Measurements from ENCODE around the gene ZNF19.

DNA sequence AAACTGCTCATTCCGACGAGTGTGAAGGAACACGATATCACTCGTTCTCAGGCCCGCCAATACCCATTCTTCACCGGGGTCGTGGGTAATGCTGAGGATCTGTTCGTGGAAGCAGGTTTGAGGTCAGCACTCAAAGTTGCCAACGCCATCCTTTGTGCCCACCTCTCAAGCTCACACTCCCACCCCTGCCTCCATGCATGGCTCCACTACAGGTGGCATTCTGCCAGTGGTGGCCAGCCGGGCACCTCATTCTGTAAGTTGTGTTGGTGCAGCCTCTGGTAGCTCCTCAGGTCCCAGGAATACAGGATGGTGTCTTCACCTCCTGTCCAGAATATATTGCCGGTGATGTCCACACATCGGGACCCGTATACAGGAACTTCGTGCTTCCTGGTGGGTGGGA is 57.9 kb downstream of the ZNF19 start:
- TF ChIP-seq POLR2A (IDR thresholded peaks at IDR 0.05): no peak
- TF ChIP-seq, protein P1, sequence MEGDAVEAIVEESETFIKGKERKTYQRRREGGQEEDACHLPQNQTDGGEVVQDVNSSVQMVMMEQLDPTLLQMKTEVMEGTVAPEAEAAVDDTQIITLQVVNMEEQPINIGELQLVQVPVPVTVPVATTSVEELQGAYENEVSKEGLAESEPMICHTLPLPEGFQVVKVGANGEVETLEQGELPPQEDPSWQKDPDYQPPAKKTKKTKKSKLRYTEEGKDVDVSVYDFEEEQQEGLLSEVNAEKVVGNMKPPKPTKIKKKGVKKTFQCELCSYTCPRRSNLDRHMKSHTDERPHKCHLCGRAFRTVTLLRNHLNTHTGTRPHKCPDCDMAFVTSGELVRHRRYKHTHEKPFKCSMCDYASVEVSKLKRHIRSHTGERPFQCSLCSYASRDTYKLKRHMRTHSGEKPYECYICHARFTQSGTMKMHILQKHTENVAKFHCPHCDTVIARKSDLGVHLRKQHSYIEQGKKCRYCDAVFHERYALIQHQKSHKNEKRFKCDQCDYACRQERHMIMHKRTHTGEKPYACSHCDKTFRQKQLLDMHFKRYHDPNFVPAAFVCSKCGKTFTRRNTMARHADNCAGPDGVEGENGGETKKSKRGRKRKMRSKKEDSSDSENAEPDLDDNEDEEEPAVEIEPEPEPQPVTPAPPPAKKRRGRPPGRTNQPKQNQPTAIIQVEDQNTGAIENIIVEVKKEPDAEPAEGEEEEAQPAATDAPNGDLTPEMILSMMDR (IDR thresholded peaks at IDR 0.05): no peak

Measured in testis (tissue), 2 donors.